Right lobe of liver (tissue), 6 donors: ENCODE data around the gene KLHL22. TPM values are rescaled to one million over a fixed set of nuclear protein-coding genes. Genes with fewer than 3 reads are reported as not detected.
"Not testable (repeated sequence)": the region's sequence is repeated elsewhere in the genome, so short reads cannot be mapped to it uniquely, and the experiment has no call there.

Source experiments
- ATAC-seq, 4 donors: fragments of 200-7000 bp; cut with Tn5 transposase; one replicate each; pipeline ENCODE4 v1.9.1; 2020; ENCODE audit warnings: mild to moderate bottlenecking in 4 of 4, moderate library complexity in 4 of 4
- DNase-seq, 3 donors: peaks; one replicate each; pipeline ENCODE4 v3.0.0-alpha.2; 2020
- H3K27ac ChIP-seq, 3 donors: fragments of 200-600 bp; one replicate each; pipeline ENCODE4 v1.8.0; 2022
- H3K27me3 ChIP-seq, 2 donors: fragments of 200-600 bp; one replicate each; pipeline ENCODE4 v1.8.0; 2022
- H3K36me3 ChIP-seq, 4 donors: fragments of 200-600 bp; sonication (generic) in 1 of 4; one replicate each; pipeline versions ENCODE4 v1.5.1 to v1.8.0; 2017 to 2022; ENCODE audit warnings: control low read depth in 1 of 4
- H3K4me1 ChIP-seq, 4 donors: fragments of 200-600 bp; sonication (generic) in 1 of 4; one replicate each; pipeline versions ENCODE4 v1.5.1 to v1.8.0; 2017 to 2022; ENCODE audit warnings: control low read depth in 1 of 4
- H3K4me3 ChIP-seq, 3 donors: fragments of 200-600 bp; one replicate each; pipeline ENCODE4 v1.8.0; 2022
- H3K9me3 ChIP-seq, 4 donors: fragments of 200-600 bp; sonication (generic) in 1 of 4; one replicate each; pipeline versions ENCODE4 v1.5.1 to v1.8.0; 2017 to 2022; ENCODE audit warnings: control low read depth in 1 of 4
- POLR2A ChIP-seq: fragments of 450-650 bp; IDR thresholded peaks from one replicate; pipeline ENCODE4 v1.6.1; 2017; ENCODE audit warnings: antibody characterized with exemption, mild to moderate bottlenecking
- WGBS: methylation state at CpG from one replicate; pipeline ENCODE4 v1.1.6; 2018; ENCODE audit warnings: low coverage, low lambda C conversion rate; ENCODE audit not compliant: insufficient coverage; ENCODE audit errors: missing lambda C conversion rate; 5-methylcytosine and 5-hydroxymethylcytosine counted together
- intact Hi-C, 2 donors: fragments of 100-400 bp; cut with DNase I; formaldehyde crosslinking; loops; one replicate each; pipeline versions ENCODE4 v1.11.2 to v1.14.1; 2022
- total RNA-seq, 6 experiments: library from RNA; depleted of rRNA in 2 of 6; stranded (reverse); fragments of >200 nt in 2 of 6; fragmentation: NEBNext Ultra II Directional in 3 of 6; extraction: Animal tissue kit (Norgen Biotek cat#: 25700) in 3 of 6; gene quantifications; one replicate each; pipeline versions ENCODE4 v1.1.0 to v1.2.4, GENCODE V29; 2016 to 2023
- TF ChIP-seq, protein P1 (sequence below), 4 donors: fragments of 200-600 bp in 3 of 4; fragments of 450-650 bp in 1 of 4; IDR thresholded peaks; one replicate each; pipeline versions ENCODE4 v1.5.1 to v1.8.0; 2016 to 2022; ENCODE audit warnings: antibody characterized with exemption in 4 of 4, mild to moderate bottlenecking in 2 of 4
- donor health status: DM: no; HTN: yes; CAD: no.
- donor health status: DM: no; HTN: no; CAD: no.
- donor health status: DM: no; HTN: no; CAD: no.
- donor health status: DM: no; HTN: yes; CAD: no.
- donor health status: DM: no; HTN: yes; CAD: no.

Gene KLHL22
- total RNA-seq, 6 experiments from 2014 or later: 9.0 to 14.2 (median 10.2) TPM

DNA sequence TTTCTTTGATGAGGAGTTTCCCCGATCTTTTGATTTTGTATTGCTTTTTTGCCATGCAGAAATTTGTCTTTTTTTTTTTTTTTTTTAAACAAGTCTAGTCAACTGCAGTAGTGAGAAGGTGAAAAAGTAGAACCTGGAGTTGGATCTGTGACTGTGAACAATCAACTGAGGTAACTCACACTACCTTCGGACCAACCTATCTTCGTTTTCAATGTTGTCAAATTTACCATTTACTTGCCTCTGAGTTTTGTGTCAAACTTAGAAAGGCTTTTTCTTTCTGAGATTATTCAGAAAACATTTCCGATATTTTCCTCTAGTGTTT, 20.5 kb downstream of the KLHL22 start:
- ATAC-seq: no peak
- intact Hi-C loops: no loop called here
- WGBS: 96% methylated on average over 4 of the region's 4 CpGs
- Histone ChIP-seq H3K4me3 (no peak overlapping the region), H3K9me3 (no peaks in the 10 kb centered on the region), H3K27me3 (no peaks in the 10 kb centered on the region), H3K36me3 (no peaks in the 10 kb centered on the region), H3K27ac (no peak overlapping the region), H3K4me1 (peaks cover 0 to 3% (median 0%) of the 10 kb centered on the region in 4 donors)
- TF ChIP-seq, protein P1, sequence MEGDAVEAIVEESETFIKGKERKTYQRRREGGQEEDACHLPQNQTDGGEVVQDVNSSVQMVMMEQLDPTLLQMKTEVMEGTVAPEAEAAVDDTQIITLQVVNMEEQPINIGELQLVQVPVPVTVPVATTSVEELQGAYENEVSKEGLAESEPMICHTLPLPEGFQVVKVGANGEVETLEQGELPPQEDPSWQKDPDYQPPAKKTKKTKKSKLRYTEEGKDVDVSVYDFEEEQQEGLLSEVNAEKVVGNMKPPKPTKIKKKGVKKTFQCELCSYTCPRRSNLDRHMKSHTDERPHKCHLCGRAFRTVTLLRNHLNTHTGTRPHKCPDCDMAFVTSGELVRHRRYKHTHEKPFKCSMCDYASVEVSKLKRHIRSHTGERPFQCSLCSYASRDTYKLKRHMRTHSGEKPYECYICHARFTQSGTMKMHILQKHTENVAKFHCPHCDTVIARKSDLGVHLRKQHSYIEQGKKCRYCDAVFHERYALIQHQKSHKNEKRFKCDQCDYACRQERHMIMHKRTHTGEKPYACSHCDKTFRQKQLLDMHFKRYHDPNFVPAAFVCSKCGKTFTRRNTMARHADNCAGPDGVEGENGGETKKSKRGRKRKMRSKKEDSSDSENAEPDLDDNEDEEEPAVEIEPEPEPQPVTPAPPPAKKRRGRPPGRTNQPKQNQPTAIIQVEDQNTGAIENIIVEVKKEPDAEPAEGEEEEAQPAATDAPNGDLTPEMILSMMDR (IDR thresholded peaks at IDR 0.05): no peak
- TF ChIP-seq POLR2A: no peak
- DNase-seq: no peak

DNA sequence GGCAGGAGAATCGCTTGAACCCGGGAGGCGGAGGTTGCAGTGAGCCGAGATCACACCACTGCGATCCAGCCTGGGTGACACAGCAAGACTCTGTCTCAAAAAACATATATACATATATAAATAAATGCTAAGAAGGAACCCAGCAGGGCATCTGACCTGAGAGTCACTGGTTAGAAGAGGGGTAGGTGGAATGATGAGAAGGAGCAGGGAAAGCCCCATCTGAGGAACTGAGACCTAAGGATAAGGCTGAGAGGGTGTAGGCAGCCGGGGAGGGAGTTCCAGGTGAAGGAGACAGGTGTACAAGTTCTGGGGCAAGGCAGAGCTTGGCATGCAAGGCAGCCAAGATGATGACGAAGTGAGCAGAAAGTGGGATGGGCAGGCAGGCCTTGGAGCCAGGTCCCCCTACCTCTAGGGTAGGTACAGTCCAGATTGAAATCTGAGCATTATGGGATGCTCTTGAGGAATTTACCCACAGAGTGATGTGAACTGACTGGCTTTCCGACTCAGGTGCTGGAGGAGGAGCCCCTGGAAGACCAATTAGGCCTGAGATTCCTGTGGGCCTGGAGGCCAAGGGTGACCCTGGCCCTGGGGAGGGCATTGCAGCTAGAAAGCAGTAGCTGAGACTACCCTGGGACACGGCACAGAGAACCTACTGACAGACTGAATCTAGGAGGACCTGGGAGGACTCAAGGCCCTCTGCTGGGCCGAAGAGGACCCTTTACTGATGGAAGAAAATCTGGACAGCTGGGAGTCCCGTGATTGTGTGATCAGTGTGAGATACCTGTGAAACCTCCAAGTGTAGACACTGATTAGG, 22.8 kb downstream of the KLHL22 start:
- DNase-seq (peak in 1 of 3 donors; percentile 9), ATAC-seq (no peak)
- intact Hi-C loops: no loop called here
- Histone ChIP-seq H3K27me3 (no peaks in the 10 kb centered on the region), H3K4me3 (no peak overlapping the region), H3K27ac (no peak overlapping the region), H3K36me3 (no peaks in the 10 kb centered on the region), H3K4me1 (peaks cover 0 to 3% (median 0%) of the 10 kb centered on the region in 4 donors), H3K9me3 (no peaks in the 10 kb centered on the region)
- WGBS: 86% methylated on average over 8 of the region's 11 CpGs
- TF ChIP-seq, protein P1 (IDR thresholded peaks at IDR 0.05): no peak
- no peak for TF ChIP-seq POLR2A

DNA sequence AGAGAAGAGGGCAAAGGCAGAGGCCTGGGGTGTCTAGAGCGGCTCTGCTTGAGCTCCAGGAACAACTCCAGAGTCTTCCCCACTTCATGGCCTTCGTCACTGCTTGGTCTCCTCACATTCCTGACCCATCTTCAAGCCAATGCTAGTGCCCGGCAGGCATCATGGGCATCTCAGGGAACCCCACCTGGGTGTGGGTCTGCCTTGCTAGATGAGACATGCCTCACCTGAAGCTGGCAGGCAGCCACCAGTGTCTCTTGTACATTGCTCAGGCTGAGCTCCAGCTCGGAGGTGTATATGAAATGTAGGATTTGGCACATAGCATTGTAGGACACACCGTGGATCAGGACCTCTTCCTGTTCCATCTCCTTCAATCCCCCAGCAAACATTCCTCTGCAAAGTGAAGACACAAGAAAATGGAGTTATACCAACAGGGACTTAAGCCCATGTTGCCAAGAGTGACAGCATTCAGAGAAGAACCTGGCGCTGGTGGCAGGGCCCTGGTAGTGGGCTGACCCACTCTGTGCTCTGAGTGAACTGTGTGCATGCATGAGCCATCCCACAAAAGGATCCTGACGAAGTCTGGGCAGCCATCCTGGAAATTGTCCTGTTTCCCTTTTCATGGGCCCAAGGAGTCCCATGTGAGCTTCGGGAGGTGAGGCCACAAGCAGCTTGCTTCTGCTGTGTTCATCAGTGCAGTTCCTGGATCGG, 24.3 kb downstream of the KLHL22 start:
- intact Hi-C loops: no loop called here

DNA sequence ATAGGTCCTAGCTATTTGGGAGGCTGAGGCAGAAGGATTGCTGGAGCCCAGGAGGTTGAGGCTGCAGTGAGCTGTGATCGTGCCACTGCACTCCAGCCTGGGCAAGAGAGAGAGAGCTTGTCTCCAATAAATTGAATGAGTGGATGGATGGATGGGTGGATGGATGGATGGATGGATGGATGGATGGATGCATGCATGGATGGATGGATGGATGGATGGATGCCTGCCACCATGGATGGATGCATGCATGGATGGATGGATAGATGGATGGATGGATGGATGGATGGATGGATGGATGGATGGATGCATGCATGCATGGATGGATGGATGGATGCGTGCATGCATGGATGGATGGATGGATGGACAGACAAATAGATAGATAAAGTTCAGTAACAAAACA, 25.1 kb downstream of the KLHL22 start:
- H3K4me1 ChIP-seq, H3K9me3 ChIP-seq, H3K27me3 ChIP-seq, intact Hi-C loops, ATAC-seq, DNase-seq, H3K27ac ChIP-seq, H3K4me3 ChIP-seq, H3K36me3 ChIP-seq: not testable (repeated sequence)
- WGBS: 83% methylated on average over 2 of the region's 2 CpGs

More for the DNA sequence above, 24.3 kb downstream of the KLHL22 start:
- Histone ChIP-seq H3K27ac (no peak overlapping the region), H3K9me3 (no peaks in the 10 kb centered on the region), H3K36me3 (no peaks in the 10 kb centered on the region), H3K4me3 (no peak overlapping the region), H3K27me3 (no peaks in the 10 kb centered on the region), H3K4me1 (peaks cover 0 to 3% (median 0%) of the 10 kb centered on the region in 4 donors)
- ATAC-seq (no peak), DNase-seq (peak in 1 of 3 donors; percentile 49)
- 93% methylated on average over 3 of the region's 9 CpGs for WGBS
- TF ChIP-seq POLR2A: no peak
- TF ChIP-seq, protein P1 (IDR thresholded peaks at IDR 0.05): no peak
